Body of pancreas (tissue), 4 donors: ENCODE results near the gene NEK7. TPM values are rescaled to one million over a fixed set of nuclear protein-coding genes. Genes with fewer than 3 reads are reported as not detected.

ENCODE experiments used
- ATAC-seq: fragments of 150-250 bp; one replicate; pipeline ENCODE4 v1.9.1; 2016
- DNase-seq, 4 donors: peaks; one replicate each; pipeline ENCODE4 v3.0.0-alpha.2; 2019
- H3K27ac ChIP-seq, 4 donors: fragments of 200-600 bp; sonication (generic); 1 replicate in 3 of 4; 2 replicates in 1 of 4; pipeline versions ENCODE4 v1.5.1 to v1.6.1; 2016 to 2019; ENCODE audit warnings: mild to moderate bottlenecking in 1 of 4, mixed read lengths in 1 of 4, moderate library complexity in 1 of 4
- H3K27me3 ChIP-seq, 2 donors: fragments of 200-600 bp; sonication (generic); one replicate each; pipeline ENCODE4 v1.6.0; 2016; ENCODE audit warnings: mild to moderate bottlenecking in 1 of 2
- H3K36me3 ChIP-seq, 2 donors: fragments of 200-600 bp; sonication (generic); replicated peaks in 1 of 2; 2 replicates each; pipeline ENCODE4 v1.5.1; 2016; ENCODE audit warnings: low read depth in 2 of 2; ENCODE audit not compliant: insufficient read depth in 1 of 2
- H3K4me1 ChIP-seq: fragments of 200-600 bp; sonication (generic); one replicate; pipeline ENCODE4 v1.6.0; 2016
- H3K4me3 ChIP-seq, 2 donors: fragments of 200-600 bp; sonication (generic); 1 replicate in 1 of 2; 2 replicates in 1 of 2; pipeline ENCODE4 v1.5.1; 2016 to 2019
- H3K9me3 ChIP-seq, 3 donors: fragments of 200-600 bp; sonication (generic); 1 replicate in 2 of 3; 2 replicates in 1 of 3; pipeline ENCODE4 v1.5.1; 2016
- CTCF ChIP-seq, 7 experiments: fragments of 450-650 bp in 4 of 7; fragments of 200-600 bp in 3 of 7; sonication (generic) in 3 of 7; IDR thresholded peaks; one replicate each; pipeline ENCODE4 v1.5.1; 2016 to 2019; ENCODE audit warnings: antibody characterized with exemption in 7 of 7
- POLR2A ChIP-seq, 3 donors: fragments of 450-650 bp; IDR thresholded peaks; one replicate each; pipeline ENCODE4 v1.6.1; 2016; ENCODE audit warnings: antibody characterized with exemption in 3 of 3, mild to moderate bottlenecking in 2 of 3
- WGBS, 2 donors: methylation state at CpG; one replicate each; pipeline ENCODE4 v1.1.5; 2017; 5-methylcytosine and 5-hydroxymethylcytosine counted together
- intact Hi-C: fragments of 100-400 bp; cut with DNase I; formaldehyde crosslinking; loops from one replicate; pipeline ENCODE4 v1.15.1; 2023
- total RNA-seq, 2 donors: library from RNA; depleted of rRNA; stranded (reverse); fragments of >200 nt; gene quantifications; one replicate each; pipeline ENCODE4 v1.1.0, GENCODE V29; 2016

Gene NEK7
- total RNA-seq, 2 donors from 2014 or later, result 39.2 to 49.5 TPM

GRCh38 chr1:198160946-198161614 is 4.3 kb downstream of the NEK7 start:
- no peak overlapping the region for H3K27ac ChIP-seq
- DNase-seq, result no peak

GRCh38 chr1:198161718-198162090 is 4.9 kb downstream of the NEK7 start:
- H3K27ac ChIP-seq, result peak overlapping the region in 2 of 4 donors; percentile 31 to 51
- H3K27me3 ChIP-seq, result no peaks in the 10 kb centered on the region
- intact Hi-C loops, result no loop called here
- TF ChIP-seq POLR2A (IDR thresholded peaks at IDR 0.05), result no peak
- TF ChIP-seq CTCF (IDR thresholded peaks at IDR 0.05), result no peak
- H3K4me3 ChIP-seq, result no peak overlapping the region
- WGBS, 2 donors, result 89 to 100% methylated on average over 2 of the region's 2 CpGs
- ATAC-seq, result no peak
- H3K9me3 ChIP-seq, result no peaks in the 10 kb centered on the region
- peaks cover 52% of the 10 kb centered on the region for H3K4me1 ChIP-seq
- DNase-seq, result no peak
- H3K36me3 ChIP-seq, result no peaks in the 10 kb centered on the region

More at GRCh38 chr1:198160946-198161614, 4.3 kb downstream of the NEK7 start:
- H3K9me3 ChIP-seq, result no peaks in the 10 kb centered on the region
- no peaks in the 10 kb centered on the region for H3K36me3 ChIP-seq
- peaks cover 46% of the 10 kb centered on the region for H3K4me1 ChIP-seq
- intact Hi-C loops, result no loop called here
- no peak for ATAC-seq
- H3K27me3 ChIP-seq, result no peaks in the 10 kb centered on the region
- TF ChIP-seq POLR2A (IDR thresholded peaks at IDR 0.05) (no peak), CTCF (IDR thresholded peaks at IDR 0.05) (no peak)
- WGBS, 2 donors, result 93 to 95% methylated on average over 4 of the region's 4 CpGs
- no peak overlapping the region for H3K4me3 ChIP-seq

- no peaks in the 10 kb centered on the region for H3K27me3 ChIP-seq
- DNase-seq (peak in 3 of 4 donors; percentile 10 to 20 (median 15)), ATAC-seq (no peak)
- 31 to 37% methylated on average over 2 of the region's 2 CpGs for WGBS, 2 donors
- TF ChIP-seq POLR2A (IDR thresholded peaks at IDR 0.05) (no peak), CTCF (IDR thresholded peaks at IDR 0.05) (no peak)
- H3K9me3 ChIP-seq, result no peaks in the 10 kb centered on the region
- intact Hi-C loops, result no loop called here
- H3K36me3 ChIP-seq, result no peaks in the 10 kb centered on the region
- no peak overlapping the region for H3K4me3 ChIP-seq
- peaks cover 57% of the 10 kb centered on the region for H3K4me1 ChIP-seq
- peak overlapping the region in 2 of 4 donors; percentile 31 to 51 for H3K27ac ChIP-seq
These were observed 5.4 kb downstream of the NEK7 start for GRCh38 chr1:198162091-198162767.

GRCh38 chr1:198165927-198166647 is 9.3 kb downstream of the NEK7 start:
- peaks cover 70% of the 10 kb centered on the region for H3K4me1 ChIP-seq
- no peak for DNase-seq

More at GRCh38 chr1:198165927-198166647, 9.3 kb downstream of the NEK7 start:
- H3K4me3 ChIP-seq, result no peak overlapping the region
- WGBS, 2 donors, result 64 to 69% methylated on average over 5 of the region's 5 CpGs
- no peaks in the 10 kb centered on the region for H3K36me3 ChIP-seq
- no peak overlapping the region for H3K27ac ChIP-seq
- no peak for ATAC-seq
- TF ChIP-seq CTCF (IDR thresholded peaks at IDR 0.05), result no peak
- H3K27me3 ChIP-seq, result no peaks in the 10 kb centered on the region
- H3K9me3 ChIP-seq, result no peaks in the 10 kb centered on the region
- intact Hi-C loops, result no loop called here
